ENCODE measurements around the gene GFRA4.

DNA sequence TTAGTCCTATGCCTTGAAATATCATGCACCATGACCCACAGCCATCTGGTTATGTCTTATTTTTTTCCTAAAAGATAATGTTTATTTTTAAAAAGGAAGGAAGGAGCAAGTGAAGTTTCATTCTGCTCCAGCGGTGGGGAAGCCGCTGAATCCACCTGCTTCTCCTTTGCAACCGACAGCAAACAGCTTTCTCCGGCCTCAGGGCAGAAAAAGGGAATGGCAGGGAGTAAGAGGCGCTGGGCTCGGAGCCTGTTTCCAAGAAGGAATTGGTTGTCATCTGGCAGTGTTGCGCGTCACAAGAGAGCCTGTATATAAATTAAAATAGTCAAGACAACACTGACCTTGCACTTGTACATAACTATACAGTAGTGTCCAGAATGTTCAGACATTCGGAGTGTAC, 14.2 kb downstream of the GFRA4 start:
- TF ChIP-seq GATA2 (IDR thresholded peaks at IDR 0.05; ENCODE audit: low read depth, low read length): no peak
- TF ChIP-seq GATA3 (IDR thresholded peaks at IDR 0.05; ENCODE audit: low read depth, low read length): no peak

Data from SH-SY5Y (cell line).